OCI-LY3 (cell line): Measurements from ENCODE around the gene SLAMF6.

ENCODE experiments used
- EZH2phosphoT487 ChIP-seq: fragments of 200-600 bp; shearing (Covaris generic); IDR thresholded peaks from 2 replicates; pipeline ENCODE4 v1.6.1; 2018; ENCODE audit warnings: antibody characterized with exemption, mixed run types, low read depth
- TF ChIP-seq, protein P1 (sequence below): fragments of 200-600, 300-600 bp; sonication (generic); IDR thresholded peaks from 2 replicates; pipeline ENCODE4 v1.5.1; 2014; ENCODE audit warnings: antibody characterized with exemption, low read length, low read depth

DNA sequence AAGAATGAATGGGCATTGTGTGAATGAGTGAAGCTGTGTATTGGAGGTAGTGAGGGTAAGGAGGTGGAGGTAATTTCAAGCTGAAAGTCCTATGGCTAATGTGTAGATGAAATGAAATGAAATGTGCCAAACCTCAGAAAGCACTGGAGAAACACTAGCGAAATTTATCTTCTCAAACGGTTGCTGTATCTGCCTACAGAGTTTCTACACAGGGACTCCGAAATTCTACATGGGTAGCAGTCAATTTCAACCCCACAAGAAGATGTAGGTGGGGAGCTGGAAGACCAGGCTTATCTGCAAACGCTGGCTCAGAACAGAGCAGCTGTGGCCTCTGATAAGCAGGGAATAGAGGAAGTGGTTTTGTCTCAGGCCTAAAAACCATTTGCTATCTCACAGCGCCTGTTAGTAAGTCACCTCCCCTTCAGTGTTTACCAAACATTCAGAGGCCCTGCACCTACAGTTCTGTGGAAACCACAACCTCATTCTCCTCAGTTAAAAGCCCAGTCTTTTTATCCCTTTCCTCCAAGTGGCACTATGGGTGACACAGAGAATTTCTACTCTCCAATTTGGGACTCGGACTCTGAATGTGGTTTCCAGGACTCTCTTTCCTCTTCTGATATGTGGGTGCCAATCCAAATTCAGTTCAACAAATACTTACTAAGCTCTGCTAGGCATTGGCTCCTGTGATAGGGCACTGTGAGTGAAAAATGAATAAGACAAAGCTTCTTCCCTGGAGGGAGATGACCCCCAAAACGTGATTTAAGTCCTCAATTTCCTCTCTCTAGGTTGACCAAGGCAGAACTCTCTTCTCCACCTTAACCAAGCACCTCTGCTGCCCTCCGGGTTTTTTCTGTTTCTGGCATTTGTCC is 17.2 kb upstream of the SLAMF6 start:
- TF ChIP-seq, protein P1, sequence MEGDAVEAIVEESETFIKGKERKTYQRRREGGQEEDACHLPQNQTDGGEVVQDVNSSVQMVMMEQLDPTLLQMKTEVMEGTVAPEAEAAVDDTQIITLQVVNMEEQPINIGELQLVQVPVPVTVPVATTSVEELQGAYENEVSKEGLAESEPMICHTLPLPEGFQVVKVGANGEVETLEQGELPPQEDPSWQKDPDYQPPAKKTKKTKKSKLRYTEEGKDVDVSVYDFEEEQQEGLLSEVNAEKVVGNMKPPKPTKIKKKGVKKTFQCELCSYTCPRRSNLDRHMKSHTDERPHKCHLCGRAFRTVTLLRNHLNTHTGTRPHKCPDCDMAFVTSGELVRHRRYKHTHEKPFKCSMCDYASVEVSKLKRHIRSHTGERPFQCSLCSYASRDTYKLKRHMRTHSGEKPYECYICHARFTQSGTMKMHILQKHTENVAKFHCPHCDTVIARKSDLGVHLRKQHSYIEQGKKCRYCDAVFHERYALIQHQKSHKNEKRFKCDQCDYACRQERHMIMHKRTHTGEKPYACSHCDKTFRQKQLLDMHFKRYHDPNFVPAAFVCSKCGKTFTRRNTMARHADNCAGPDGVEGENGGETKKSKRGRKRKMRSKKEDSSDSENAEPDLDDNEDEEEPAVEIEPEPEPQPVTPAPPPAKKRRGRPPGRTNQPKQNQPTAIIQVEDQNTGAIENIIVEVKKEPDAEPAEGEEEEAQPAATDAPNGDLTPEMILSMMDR = no peak
- no peak for TF ChIP-seq EZH2phosphoT487
